ENCODE data around the gene CTDSPL.
A peak's percentile ranks its signal among the peaks of the same experiment; 100 is the strongest.

The CTDSPL gene

DNA sequence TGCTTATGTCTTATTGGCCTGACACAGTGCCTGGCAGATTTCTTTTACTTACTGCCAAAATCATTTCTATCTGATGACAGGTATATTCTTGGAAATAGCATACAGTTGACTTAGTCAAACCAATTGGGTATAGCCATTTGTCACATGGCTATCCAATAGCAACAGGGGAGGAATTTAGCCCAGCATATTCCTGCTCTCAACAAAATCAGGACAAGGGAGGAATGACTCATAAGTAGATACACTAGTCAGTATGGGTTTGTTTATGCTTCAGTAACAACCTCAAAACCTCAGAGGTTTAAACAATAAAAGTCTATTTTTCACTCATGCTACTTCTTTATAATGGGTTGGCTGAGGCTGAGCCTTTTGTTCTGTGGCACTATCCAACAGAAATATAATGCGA lies 90.9 kb downstream of the CTDSPL start:
- Histone ChIP-seq H3K27ac (ENCODE audit: low read length) (no peak overlapping the region), H3K36me3 (ENCODE audit: insufficient read depth, low read depth, low read length) (no peaks in the 10 kb centered on the region)

DNA sequence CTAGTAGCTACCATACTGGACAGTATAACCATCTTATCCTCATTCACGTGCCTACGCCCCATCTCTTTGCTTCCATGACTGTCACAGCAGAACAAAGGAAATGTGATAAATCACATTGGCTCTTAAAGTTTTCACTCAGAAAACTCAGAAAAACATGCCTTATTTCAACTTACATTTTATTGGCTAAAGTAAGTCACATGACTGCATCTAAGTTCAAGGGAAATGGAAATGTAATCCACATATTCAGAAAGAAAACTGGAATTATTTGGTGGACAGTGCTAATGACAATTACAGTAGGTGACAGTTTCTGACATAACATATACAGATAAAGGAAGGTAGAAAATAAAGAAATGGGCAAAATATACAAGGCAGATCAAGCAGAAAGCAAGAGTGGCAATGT lies 91.5 kb downstream of the CTDSPL start:
- Histone ChIP-seq H3K4me1 (ENCODE audit: insufficient read depth, low read length) (peaks cover 20% of the 10 kb centered on the region), H3K36me3 (ENCODE audit: insufficient read depth, low read depth, low read length) (no peaks in the 10 kb centered on the region), H3K4me3 (ENCODE audit: low read length) (no peak overlapping the region), H3K27ac (ENCODE audit: low read length) (no peak overlapping the region), H3K27me3 (ENCODE audit: insufficient read depth, low read length) (no peaks in the 10 kb centered on the region), H3K9ac (ENCODE audit: low read depth, low read length) (no peak overlapping the region), H3K9me3 (ENCODE audit: insufficient read depth, low read depth, low read length) (no peaks in the 10 kb centered on the region)

More for the DNA sequence above, 90.9 kb downstream of the CTDSPL start:
- H3K27me3 ChIP-seq (ENCODE audit: insufficient read depth, low read length) = no peaks in the 10 kb centered on the region
- H3K4me3 ChIP-seq (ENCODE audit: low read length) = no peak overlapping the region
- no peak overlapping the region for H3K9ac ChIP-seq (ENCODE audit: low read depth, low read length)
- H3K4me1 ChIP-seq (ENCODE audit: insufficient read depth, low read length) = peaks cover 20% of the 10 kb centered on the region
- no peaks in the 10 kb centered on the region for H3K9me3 ChIP-seq (ENCODE audit: insufficient read depth, low read depth, low read length)

DNA sequence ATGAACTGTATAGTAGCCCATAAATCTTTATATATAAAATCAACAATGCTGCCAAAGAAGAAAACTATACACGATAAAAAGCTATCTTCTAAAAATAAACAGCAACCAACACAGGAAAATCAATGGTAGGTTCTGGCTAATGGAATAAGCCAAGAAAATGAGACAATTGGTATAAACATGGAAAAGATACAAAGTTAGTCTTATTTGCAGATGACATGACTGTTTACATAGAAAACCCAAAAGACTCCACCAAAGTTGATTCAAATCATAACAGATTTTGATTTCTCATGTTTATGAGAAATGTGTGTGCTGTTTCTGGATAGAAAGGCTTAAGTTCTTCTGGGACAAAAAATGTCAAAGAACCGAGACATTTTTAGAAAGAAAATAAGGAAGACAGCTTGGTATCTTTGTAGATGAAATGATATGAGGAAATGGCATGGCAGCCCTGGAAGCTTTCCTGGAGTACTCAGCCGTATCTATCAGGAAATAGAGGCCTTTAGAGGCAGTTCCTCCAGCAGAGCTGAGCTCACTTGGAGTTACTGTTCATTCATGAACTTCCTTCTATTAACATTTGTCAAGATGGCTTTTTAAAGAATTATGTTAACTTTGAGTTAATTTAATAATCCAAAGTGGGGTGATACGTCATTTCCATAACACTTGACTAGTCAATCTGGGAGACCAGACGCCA lies 92.2 kb downstream of the CTDSPL start:
- Histone ChIP-seq H3K27ac (ENCODE audit: low read length) (no peak overlapping the region), H3K9ac (ENCODE audit: low read depth, low read length) (no peak overlapping the region)

DNA sequence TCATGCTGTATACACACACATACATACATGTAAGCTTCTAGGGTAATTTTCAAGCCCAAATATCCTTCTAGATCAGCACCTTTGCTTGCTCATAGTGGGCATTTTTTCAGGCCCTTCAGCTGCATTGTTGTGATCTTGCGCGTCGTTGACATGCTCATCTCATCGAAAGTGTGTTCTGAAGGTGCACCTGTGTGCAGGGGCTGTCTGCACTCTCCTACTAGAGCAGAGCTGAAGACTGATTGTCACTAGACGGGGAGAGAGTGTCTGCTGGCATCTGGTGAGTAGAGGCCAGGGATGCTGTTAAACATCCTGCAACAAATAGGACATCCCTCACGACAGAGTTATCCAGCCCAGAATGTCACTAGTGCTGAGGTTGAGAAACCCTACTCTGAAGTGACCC lies 93.2 kb downstream of the CTDSPL start:
- no peaks in the 10 kb centered on the region for H3K9me3 ChIP-seq (ENCODE audit: insufficient read depth, low read depth, low read length)
- peaks cover 20% of the 10 kb centered on the region for H3K4me1 ChIP-seq (ENCODE audit: insufficient read depth, low read length)
- no peak overlapping the region for H3K27ac ChIP-seq (ENCODE audit: low read length)
- H3K4me3 ChIP-seq (ENCODE audit: low read length) = no peak overlapping the region
- H3K27me3 ChIP-seq (ENCODE audit: insufficient read depth, low read length) = no peaks in the 10 kb centered on the region
- no peaks in the 10 kb centered on the region for H3K36me3 ChIP-seq (ENCODE audit: insufficient read depth, low read depth, low read length)
- no peak overlapping the region for H3K9ac ChIP-seq (ENCODE audit: low read depth, low read length)

More for the DNA sequence above, 92.2 kb downstream of the CTDSPL start:
- Histone ChIP-seq H3K4me1 (ENCODE audit: insufficient read depth, low read length) (peaks cover 20% of the 10 kb centered on the region), H3K36me3 (ENCODE audit: insufficient read depth, low read depth, low read length) (no peaks in the 10 kb centered on the region), H3K9me3 (ENCODE audit: insufficient read depth, low read depth, low read length) (no peaks in the 10 kb centered on the region), H3K4me3 (ENCODE audit: low read length) (no peak overlapping the region), H3K27me3 (ENCODE audit: insufficient read depth, low read length) (no peaks in the 10 kb centered on the region)

DNA sequence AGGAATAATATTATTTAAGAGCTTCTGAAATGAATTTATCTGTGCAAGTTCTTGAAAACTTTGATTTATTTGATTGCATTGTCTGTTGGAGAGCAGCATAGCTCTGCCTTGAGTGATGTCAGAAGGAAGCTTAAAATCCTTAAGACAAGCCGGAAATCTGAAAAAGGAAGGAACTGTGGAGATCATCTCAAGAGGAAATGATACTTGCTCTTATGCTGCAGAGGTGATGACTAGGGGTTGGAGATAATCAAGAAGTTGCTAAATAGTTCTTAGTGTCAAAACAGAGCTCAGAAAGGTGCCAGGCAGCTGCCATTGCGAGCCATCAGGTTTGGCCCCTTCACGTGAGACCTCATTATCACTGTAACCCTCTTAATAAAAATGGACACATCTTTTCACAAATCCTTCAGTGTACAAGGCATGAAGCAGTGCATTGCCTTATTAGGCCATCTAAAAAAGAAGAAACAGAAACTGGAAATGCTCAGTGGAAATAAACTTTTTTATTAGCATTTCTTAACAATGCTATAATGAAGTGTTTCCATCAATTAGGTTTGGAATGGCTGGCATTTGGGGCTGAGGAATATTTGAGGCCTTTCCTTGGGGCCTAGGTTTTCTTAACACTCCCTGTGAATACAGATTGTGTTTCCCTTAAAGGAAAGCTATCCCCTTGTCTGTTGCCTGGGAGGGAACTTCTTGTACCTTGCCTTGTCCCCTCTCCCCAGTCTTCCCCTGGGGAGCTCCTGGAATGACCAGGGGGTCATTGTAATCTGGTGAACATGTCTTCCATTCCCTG lies 94.4 kb downstream of the CTDSPL start:
- Histone ChIP-seq H3K27me3 (ENCODE audit: insufficient read depth, low read length) (no peaks in the 10 kb centered on the region), H3K4me3 (ENCODE audit: low read length) (no peak overlapping the region), H3K4me1 (ENCODE audit: insufficient read depth, low read length) (peaks cover 20% of the 10 kb centered on the region), H3K9ac (ENCODE audit: low read depth, low read length) (no peak overlapping the region), H3K36me3 (ENCODE audit: insufficient read depth, low read depth, low read length) (no peaks in the 10 kb centered on the region), H3K27ac (ENCODE audit: low read length) (no peak overlapping the region), H3K9me3 (ENCODE audit: insufficient read depth, low read depth, low read length) (no peaks in the 10 kb centered on the region)

DNA sequence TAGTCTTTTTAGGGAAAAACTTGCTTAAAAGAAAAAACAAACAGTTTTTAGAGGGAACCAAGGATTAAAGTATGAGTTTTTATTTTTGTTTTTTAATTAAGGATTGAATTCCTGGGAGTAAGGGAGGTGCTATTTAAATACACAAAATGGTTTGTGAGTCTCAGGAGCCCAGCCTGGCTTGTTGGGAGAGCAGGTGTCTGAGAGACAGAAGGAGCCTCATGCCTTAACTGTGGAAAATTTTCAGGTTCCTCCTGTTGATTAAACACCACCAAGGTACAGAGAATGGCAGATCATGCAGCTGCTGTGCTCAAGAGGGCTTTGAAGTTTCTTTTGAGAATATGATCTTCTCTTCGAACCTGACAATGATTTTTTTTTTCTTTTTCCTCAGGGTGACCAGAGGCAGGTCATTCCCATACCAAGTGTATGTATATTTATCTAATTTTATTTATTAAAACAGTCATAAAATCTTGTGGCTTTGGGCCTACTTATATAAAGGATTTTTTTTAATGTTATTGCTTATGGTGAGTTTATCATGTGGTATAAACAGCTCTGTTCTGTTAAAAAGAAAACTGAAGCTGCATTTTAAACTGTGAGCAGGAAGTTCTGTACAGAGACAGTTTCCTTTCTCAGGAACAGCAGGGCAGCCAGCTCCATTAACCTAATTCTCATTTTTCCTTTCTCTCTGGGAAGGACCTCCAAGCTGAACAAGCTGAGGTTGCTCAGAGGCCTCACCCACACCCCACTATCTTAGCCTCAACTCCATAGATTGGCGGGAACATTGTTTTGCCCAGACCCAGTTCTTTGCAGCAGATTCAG lies 95.3 kb downstream of the CTDSPL start:
- Histone ChIP-seq H3K27ac (ENCODE audit: low read length) (no peak overlapping the region), H3K4me3 (ENCODE audit: low read length) (no peak overlapping the region), H3K27me3 (ENCODE audit: insufficient read depth, low read length) (no peaks in the 10 kb centered on the region), H3K9ac (ENCODE audit: low read depth, low read length) (no peak overlapping the region), H3K36me3 (ENCODE audit: insufficient read depth, low read depth, low read length) (no peaks in the 10 kb centered on the region), H3K9me3 (ENCODE audit: insufficient read depth, low read depth, low read length) (no peaks in the 10 kb centered on the region), H3K4me1 (ENCODE audit: insufficient read depth, low read length) (peaks cover 27% of the 10 kb centered on the region)

DNA sequence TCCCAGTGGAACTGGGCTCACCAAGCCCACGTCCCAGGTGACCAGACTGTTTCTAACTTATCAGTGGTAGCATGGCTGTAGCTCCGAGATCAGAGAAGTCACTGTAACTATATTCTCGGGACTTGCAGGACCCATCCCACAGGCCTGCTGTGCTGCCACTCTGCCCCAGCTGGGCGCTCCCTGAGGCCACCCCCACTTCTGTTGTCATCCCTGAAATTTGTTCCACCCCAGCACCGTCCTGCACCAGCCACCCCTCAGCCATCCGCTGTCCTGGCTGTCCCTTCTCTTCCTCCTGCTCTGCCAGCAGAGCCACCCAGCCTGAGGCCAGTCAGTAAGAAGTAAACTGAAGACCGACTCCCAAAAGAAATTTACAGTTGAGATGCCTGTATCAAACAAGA lies 95.9 kb downstream of the CTDSPL start:
- Histone ChIP-seq H3K27me3 (ENCODE audit: insufficient read depth, low read length) (no peaks in the 10 kb centered on the region), H3K9me3 (ENCODE audit: insufficient read depth, low read depth, low read length) (no peaks in the 10 kb centered on the region), H3K9ac (ENCODE audit: low read depth, low read length) (no peak overlapping the region), H3K36me3 (ENCODE audit: insufficient read depth, low read depth, low read length) (no peaks in the 10 kb centered on the region), H3K27ac (ENCODE audit: low read length) (no peak overlapping the region), H3K4me3 (ENCODE audit: low read length) (no peak overlapping the region), H3K4me1 (ENCODE audit: insufficient read depth, low read length) (peaks cover 33% of the 10 kb centered on the region)

DNA sequence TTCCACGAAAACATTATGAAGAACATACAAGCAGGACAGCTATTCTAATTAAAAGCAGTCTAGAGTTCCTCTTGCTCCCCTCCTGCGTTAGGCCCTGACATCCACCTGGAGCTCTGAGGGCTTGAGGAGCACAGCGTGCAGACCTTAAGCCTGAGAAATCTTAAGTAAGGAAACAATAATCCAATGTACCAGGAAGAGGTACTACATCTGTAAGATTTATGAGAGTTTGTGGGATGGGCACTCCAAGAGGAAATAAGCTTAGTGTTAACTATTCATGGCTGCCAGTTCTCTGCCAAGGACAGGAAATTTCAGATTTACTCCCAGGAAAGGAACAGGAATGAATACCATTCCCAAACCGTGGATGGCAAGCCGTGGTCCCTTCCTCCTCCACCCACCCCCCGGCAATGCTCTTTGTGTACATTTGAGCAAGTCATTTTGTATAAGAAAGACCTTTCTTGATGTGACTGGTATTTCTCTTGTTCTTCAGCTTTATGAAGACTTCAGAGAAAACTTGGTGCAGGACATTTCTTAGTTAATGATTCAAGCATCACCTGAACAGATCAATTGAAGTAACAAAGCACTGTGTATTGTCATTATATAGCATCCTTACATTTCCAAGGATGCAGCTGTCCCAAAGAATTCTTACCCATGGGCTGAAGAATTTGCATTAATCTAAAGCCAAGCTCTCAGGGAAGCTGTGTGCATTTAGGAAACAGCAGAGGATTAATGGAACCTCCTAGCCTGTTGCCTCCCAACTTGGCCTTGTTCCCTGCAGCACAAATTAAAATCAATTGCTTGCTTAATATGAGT lies 100.1 kb downstream of the CTDSPL start:
- H3K9ac ChIP-seq (ENCODE audit: low read depth, low read length) = peak overlapping the region; percentile 55
- H3K27me3 ChIP-seq (ENCODE audit: insufficient read depth, low read length) = no peaks in the 10 kb centered on the region
- H3K9me3 ChIP-seq (ENCODE audit: insufficient read depth, low read depth, low read length) = no peaks in the 10 kb centered on the region
- H3K4me1 ChIP-seq (ENCODE audit: insufficient read depth, low read length) = peaks cover 27% of the 10 kb centered on the region
- peak overlapping the region; percentile 1; the same call in 1 of the 2 replicates for H3K4me3 ChIP-seq (ENCODE audit: low read length)
- H3K36me3 ChIP-seq (ENCODE audit: insufficient read depth, low read depth, low read length) = no peaks in the 10 kb centered on the region
- H3K27ac ChIP-seq (ENCODE audit: low read length) = peak overlapping the region; percentile 32

DNA sequence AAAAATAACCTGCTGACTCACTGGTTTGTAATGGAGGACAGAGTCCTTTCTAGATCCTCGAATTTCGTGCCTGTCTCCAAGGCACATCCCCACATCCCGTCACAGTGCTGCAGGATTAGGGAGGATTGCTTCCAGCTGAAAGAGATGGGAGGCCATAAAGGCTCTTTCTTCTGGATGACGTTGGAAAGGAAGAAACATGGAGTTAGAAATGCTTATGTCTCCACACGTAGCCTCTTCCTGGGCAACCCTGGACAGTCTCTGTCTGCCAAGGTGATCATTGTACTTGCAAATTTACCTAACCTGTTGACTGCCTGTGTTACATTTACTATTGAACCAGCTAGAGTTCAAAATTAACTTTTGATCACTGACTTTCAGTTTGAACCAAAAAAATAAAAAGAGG lies 101.3 kb downstream of the CTDSPL start:
- no peaks in the 10 kb centered on the region for H3K27me3 ChIP-seq (ENCODE audit: insufficient read depth, low read length)
- H3K9me3 ChIP-seq (ENCODE audit: insufficient read depth, low read depth, low read length) = no peaks in the 10 kb centered on the region
- H3K4me1 ChIP-seq (ENCODE audit: insufficient read depth, low read length) = peaks cover 21% of the 10 kb centered on the region
- no peak overlapping the region for H3K27ac ChIP-seq (ENCODE audit: low read length)
- H3K9ac ChIP-seq (ENCODE audit: low read depth, low read length) = no peak overlapping the region; the same call in 1 of the 2 replicates
- H3K36me3 ChIP-seq (ENCODE audit: insufficient read depth, low read depth, low read length) = no peaks in the 10 kb centered on the region
- no peak overlapping the region for H3K4me3 ChIP-seq (ENCODE audit: low read length)

DNA sequence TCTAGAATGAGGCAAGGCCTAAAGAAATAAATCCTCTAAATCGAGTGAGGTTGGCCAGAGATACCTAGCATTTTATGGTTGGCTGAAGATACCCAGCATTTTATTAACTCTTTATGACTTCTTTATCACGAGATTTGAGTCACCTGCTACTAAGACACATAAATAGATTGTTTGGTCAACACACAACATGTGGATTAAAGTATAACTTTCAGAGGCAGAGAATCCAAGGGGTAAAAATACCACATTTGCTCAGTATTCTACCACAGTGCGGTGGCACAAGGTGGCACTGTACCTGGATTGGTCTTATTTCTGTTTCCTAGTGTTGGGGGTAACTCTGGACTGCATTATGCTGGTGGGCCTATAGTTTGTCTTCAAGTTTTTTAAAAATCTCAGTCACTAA lies 102.0 kb downstream of the CTDSPL start:
- Histone ChIP-seq H3K4me1 (ENCODE audit: insufficient read depth, low read length) (peaks cover 23% of the 10 kb centered on the region), H3K4me3 (ENCODE audit: low read length) (no peak overlapping the region), H3K27me3 (ENCODE audit: insufficient read depth, low read length) (no peaks in the 10 kb centered on the region), H3K9me3 (ENCODE audit: insufficient read depth, low read depth, low read length) (no peaks in the 10 kb centered on the region), H3K36me3 (ENCODE audit: insufficient read depth, low read depth, low read length) (no peaks in the 10 kb centered on the region), H3K9ac (ENCODE audit: low read depth, low read length) (no peak overlapping the region), H3K27ac (ENCODE audit: low read length) (no peak overlapping the region)

DNA sequence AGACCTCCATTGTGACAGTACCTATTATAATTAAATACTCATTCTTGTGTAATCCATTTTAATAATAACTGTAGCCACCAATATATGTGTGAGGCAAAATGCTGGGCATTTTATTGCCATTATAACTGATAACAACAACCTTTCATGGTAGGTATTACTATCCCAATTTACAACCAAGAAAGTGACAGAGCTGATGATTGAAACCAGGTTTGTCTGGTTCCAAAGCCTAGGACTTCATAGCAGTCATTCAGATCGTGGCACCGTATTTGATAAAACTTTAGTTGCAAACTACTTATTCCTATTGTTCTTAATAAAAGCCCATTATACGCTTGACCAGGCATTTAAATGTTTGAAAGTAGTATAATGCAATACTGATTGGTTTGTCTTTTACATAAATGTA lies 102.5 kb downstream of the CTDSPL start:
- no peaks in the 10 kb centered on the region for H3K36me3 ChIP-seq (ENCODE audit: insufficient read depth, low read depth, low read length)
- H3K4me1 ChIP-seq (ENCODE audit: insufficient read depth, low read length) = peaks cover 23% of the 10 kb centered on the region
- no peaks in the 10 kb centered on the region for H3K9me3 ChIP-seq (ENCODE audit: insufficient read depth, low read depth, low read length)
- H3K27ac ChIP-seq (ENCODE audit: low read length) = no peak overlapping the region
- no peaks in the 10 kb centered on the region for H3K27me3 ChIP-seq (ENCODE audit: insufficient read depth, low read length)
- no peak overlapping the region for H3K4me3 ChIP-seq (ENCODE audit: low read length)
- no peak overlapping the region for H3K9ac ChIP-seq (ENCODE audit: low read depth, low read length)
